Colon (tissue), 2 donors: ENCODE measurements around the gene ANKIB1.
"Not testable (repeated sequence)": the region's sequence is repeated elsewhere in the genome, so short reads cannot be mapped to it uniquely, and the experiment has no call there.

Experiments used
- FAIRE-seq: peaks from 2 replicates; lab custom pipeline; 2012; peaks lifted over from hg19 to GRCh38; lab: Jason Lieb, UNC
- donor health status: control.
- donor health status: control.

ANKIB1 gene

DNA sequence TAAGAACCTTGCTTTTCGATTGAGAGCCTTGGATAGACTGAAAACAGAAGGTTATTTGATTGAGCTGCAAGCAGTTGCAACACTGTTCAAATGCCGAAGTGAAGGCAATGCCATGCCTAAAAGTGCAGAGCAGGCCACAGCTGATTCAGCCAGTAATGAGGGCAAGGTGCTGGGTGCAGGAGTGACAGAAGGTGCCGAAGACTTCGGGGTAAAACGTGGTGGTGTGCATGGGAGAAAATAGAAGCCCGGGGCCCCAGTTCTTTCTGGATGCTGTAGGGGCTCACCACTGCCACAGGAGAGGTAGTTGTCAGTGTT is 157.9 kb downstream of the ANKIB1 start:
- FAIRE-seq: no peak

DNA sequence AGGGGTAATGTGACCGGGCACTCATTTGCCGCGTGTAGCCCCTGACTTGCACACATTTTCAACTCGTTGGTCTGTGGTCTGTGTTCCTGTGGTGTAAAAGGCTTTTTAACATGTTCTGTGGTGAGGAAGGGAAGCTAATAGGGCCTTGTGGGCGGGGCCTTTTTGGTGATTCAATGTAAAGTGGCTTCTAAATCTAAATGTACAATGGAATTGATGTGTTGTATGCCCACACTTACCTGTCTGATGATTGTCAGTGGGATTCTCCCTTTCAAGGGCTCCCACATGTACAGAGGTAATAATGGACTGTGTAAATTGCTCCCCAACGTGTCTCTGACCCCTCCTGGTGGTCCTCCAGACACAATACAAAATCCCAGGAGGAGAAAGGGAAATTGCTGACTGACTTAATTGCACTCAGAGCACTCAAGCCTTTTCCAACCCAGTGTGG is 158.4 kb downstream of the ANKIB1 start:
- no peak for FAIRE-seq

DNA sequence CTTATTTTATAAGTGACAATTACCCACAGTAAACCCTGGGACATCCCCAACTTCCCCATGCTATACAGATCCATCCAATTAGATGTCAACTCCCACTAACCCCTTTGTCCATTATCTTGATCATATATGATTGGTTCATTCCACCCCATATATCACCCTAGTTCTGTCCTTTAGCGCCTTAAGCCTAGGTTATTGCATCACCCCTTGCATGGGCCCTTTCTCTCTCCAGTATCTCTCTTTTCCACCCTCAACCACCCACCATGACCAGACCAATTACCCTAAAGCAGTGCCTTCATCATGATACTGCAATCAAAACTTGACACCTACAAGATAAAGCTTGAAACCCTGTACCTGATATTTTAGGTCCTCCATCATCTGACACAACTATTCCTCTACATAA is 163.6 kb downstream of the ANKIB1 start:
- no peak for FAIRE-seq

DNA sequence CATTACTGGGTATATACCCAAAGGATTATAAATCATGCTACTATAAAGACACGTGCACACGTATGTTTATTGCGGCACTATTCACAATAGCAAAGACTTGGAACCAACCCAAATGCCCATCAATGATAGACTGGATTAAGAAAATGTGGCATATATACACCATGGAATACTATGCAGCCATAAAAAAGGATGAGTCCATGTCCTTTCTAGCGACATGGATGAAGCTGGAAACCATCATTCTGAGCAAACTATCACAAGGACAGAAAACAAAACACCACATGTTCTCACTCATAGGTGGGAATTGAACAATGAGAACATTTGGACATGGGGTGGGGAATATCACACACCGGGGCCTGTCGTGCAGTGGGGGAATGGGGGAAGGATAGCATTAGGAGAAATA is 164.4 kb downstream of the ANKIB1 start:
- FAIRE-seq: not testable (repeated sequence)

DNA sequence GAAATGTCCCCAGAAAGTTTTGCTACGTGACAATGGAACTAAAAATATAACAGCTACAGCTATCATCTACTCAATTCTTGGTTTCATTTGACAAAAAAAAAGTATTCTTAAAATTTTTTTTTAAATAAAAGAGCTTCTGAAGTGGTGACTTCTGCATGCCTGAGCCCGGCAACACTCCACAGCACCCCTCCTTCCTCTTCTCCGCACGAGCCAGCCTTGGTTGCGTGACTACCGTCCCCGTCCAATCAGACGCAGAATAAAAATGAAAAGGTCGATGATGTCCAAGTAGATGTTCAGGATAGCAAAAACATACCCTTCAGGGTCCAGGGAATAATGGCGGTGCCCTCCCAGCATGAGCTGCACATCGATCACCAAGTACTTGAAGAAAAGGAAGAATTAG is 167.0 kb downstream of the ANKIB1 start:
- no peak for FAIRE-seq

DNA sequence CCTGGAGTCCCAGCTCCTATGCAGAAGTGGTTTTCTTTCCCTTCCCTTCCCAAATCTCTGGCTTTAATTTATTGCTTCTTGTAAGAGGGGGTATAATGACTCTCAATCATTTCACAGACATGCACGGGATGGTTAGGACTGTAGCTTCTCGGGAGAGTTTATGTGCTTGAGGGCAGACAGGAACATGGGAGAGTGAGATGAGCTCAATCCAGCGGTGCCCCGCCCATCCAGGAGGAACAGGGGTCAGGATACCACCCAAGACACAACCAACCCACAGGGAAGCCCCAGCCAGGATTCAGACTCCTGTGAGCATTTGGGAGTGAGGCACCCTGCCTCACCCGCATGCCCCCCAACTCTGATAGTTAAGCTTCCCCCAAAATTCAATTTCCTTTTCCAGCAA is 167.8 kb downstream of the ANKIB1 start:
- FAIRE-seq: no peak

DNA sequence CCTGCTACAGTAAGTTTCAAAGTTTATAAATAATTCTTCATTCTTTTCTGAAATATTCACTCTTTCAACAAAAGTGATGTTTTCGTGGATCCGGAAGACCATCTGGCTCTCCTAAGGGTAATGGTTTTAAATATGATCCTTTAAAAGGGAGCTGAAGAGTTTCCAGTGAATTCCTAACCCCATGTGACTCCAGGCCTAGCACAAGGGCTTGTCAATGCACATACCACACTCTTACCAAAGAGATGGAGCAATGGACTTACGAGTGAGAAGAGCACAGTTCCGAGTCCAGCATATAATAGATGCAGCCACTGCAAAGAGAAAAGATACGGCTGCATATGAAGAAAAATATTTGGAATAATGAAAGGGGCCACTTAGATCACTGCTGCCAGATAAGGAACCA is 169.5 kb downstream of the ANKIB1 start:
- FAIRE-seq: no peak

DNA sequence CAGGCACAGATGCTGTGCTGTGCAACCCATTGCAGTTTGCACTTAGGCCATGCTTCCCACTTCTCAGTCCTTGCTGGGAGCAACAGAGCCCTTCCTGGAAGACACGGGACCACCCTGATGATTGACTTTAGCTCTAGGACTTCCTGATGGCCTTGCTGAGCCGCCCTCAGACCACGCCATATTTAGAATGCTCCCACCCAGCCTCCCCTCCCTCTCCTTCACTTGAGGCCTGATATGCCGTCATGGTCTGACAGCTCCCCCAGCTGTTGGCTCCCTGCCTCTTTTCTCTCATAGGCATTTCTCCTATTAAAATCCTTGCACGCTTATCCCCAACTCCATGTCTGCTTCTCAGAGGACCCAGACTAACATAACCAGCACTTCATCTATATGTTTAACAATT is 172.1 kb downstream of the ANKIB1 start:
- no peak for FAIRE-seq

DNA sequence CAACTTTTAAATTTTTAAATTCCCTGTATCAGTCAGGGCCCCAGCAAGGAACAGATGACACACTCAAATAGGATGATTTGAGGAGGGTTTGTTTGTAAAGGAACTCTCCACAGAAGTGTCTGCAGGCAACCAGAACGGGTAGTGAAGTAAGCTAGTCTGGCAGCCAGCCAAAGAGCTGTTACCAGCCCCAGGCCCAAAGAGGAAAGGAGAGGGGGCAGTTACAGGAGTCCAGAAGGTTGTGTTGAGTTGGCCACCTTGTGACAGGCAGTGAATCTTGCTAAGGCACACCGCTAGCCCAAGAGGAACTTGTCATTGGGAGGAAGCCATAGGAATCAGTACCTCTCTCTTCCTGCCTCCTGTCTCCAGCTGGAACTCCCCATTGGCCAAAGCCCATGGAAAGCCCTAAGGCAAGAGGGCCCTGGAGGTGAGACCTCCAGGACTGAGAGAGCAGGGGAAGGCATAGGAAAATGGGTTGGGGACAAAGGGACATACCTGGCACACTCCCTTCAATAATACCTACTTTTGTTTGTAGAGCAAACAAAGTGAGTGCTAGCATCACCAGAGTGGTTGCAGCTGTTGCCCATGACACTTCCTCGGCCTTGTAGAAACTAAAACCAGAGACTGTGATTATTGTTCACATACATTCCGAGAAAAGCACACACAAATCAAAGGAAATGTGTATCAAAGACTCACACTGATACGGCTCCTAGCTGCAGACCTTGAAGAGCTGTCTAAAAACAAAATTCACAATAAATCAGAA is 176.1 kb downstream of the ANKIB1 start:
- no peak for FAIRE-seq

DNA sequence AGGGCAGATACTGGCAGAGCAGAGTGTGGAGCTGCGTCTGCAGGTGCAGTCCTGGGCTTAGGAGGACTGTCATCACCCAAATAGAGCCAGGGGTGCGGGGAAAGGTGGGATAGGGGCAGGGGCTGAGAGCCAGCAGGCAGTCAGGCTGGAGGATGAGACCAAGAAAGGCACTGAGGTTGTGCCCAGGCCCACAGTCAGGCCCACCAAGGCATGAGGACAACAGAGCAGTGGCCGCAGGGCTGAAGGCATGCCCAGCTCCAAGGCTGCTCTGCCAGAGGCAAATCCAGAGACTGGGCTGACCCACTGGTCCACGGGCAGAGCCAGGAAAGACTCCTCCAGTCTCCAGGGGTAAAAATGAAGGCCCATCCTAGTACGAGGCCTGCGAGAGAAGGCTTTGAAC is 177.2 kb downstream of the ANKIB1 start:
- FAIRE-seq: no peak

DNA sequence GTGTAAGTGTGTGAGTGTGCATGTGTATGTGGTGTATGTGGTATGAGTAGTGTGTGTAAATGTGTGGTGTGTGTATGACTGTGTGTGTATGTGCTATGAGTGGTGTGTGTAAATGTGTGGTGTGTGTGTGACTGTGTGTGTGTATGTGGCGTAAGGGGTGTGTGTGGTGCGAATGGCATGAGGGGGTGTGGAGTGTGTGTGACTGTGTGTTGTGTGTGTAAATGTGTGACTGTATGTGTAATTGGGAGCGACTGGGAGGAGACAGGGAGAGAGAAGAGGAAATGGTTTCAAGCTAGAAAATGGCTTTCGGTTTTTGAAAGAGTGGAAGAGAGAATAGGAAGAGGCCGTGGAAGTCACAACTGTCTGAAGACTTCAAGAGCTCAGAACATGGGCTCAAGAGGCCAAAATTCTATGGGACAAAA is 177.9 kb downstream of the ANKIB1 start:
- no peak for FAIRE-seq

DNA sequence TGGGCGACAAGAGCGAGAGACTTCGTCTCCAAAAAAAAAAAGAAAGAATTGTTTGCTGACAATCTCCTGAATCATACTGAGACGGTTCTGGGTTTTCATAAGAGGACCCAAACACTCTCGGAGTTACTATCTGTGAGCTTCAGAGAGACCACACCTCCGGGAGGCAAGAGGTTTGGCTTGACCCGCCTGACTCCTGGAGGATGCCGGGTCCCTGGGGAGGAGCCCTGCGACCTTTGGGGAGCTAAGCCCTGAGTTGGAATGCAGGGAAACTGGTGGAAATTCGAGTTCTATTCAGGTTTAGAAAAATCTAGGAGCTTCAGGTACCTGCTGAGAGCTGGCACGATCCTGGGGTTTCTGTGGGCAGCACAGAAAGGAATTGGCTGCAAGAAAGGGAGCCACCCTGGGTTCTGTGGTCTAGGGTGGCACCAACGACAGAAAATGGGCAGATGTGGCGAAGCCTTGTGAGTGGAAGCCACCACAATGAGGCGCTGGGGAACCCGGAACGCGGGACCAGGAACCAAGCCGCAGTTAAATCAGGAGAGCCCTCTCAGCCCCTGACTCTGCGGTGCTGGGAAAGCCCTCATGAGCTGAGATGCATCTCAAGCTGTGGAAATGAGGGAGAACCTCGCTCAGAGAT is 179.7 kb downstream of the ANKIB1 start:
- FAIRE-seq: no peak

DNA sequence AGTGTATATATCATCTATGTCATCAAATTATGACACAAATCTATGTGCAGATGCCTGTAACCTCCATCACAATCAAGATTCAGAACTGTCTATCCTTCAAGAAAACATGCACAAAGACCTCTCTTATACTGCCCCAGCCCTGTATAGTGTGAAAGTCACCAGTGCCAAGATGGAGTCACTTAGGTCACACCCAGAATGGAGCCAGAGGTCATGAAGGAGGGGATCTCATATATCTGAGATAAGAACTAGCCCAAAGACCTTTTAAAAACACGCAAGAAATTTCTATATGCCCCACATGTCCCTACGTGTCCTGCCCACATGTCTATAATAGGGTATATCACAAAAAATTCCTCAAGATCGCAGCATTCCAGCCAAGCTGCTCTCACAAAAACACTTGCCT is 181.4 kb downstream of the ANKIB1 start:
- FAIRE-seq: no peak

DNA sequence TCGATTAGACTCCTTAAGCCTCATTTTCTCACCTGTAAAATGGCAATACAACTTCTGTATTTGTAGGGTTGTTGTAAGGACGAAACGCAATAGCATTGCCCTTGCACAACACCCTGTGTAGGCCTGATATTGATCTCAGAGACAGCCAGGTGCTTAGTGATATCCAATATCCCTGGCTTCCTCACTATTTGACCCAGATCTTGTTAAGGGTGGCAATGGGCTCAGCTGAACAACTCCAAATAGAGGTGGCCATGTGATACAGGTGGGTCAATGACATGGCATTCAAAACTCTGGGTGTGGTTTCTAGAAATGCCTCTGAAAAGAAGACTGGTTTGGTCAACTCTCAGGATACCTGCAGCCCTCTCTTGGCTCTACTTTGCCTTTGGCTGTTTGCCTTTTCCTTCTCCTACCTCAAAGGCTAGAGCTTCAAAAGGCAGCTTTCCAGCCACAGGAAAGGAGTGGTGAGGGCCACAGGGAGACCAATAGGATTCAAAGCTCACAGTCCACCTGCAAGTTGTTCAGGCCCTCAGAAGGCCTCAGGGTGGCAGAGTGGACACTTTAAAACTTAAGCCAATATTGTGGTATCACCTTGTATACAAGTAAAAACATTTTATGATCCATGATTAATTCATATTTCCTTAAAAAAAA is 186.6 kb downstream of the ANKIB1 start:
- FAIRE-seq: no peak

DNA sequence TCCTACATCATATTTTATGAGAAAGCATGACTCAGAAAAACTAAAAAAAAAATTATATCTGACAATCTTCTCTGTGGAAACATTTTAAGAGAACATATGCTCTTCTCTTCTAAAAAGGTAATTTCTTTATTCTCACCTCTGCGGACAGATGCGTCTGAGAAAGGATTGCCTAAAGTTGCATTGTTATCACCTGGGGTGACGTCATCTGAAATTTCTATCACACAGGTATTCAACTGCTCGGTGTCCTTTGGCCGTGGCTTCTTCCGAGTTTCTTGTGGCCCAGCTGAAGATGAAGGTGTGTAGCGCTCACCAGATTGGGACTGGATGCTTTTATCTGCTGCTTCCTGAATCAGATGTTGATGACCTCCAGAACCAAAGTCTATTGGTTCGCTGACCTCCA is 187.2 kb downstream of the ANKIB1 start:
- FAIRE-seq: no peak

DNA sequence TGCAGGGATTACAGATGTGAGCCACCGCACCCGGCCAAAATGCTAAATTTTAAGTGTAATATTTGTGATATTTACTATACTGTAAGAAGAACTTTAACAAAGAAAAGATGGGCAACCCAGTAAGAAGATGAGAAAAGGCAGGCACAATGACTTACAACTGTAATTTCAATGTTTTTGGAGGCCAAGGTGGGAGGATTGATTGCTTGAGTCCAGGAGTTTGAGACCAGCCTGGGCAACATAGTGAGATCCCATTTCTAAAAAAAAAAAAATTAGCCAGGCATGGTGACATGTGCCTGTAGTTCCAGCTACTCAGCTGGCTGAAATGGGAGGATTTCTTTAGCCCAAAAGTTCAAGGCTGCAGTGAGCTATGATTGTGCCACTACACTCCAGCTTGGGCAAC is 189.8 kb downstream of the ANKIB1 start:
- no peak for FAIRE-seq

DNA sequence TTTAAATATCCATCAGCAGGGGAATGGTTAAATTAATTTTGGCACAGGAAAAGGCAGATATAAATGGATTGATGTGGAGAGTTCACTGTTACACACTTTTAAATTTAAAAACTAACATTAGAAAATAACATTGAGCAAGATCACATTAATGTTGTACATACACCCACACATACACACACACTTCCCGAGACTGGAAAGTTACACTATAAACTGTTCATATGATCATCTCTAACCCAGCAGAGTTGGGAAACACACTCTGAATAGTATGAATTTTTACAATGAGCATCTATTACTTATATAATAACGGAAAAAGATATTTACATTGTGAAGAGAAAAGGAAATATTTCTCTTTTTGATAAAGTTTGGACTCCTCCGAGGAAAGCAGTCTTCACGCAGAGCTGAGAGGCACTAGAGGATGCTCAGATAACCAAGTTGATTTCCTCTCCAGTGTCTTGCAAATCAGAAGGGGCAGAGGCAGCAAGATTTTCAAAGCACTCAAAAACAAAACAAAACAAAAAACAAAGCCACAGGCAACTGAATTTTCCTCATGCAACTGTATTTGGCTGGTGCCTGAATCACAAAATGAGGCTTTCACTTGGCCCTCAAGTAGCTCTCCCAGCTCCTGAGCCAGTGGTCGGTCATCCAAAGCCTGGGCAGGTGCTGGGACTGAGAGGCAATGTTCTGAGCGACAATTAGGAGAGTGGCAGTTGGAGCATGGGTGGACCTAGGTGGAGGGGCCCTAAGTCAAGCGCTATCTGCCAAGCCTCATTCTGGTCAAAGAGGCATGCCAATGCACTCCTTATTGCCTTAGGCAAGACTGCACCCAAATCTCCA is 191.1 kb downstream of the ANKIB1 start:
- no peak for FAIRE-seq

DNA sequence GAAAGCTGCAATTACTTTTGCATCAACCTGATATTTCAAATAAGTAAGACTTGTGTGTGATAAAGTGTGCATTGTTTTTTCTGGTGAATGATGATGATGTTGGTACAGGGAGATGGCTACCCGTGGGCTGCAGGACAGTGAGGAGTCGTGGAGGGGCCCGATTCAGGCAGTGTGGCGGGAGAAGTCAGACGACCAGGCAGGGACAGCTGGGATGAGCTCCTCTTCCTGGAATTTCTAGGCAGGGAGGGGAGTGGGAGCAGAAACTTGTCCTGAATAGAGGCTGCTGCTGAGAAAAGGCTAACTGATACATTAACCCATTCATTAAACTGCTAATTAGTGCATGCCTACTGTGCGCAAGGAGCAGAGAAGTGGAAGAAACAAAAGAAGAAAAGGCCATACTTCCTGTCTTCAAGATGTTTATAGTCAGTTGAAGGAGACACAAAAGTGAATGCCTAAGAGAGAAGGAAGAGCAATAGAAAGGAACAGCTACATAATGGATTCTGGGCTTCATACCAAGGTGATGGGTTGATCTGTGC is 192.2 kb downstream of the ANKIB1 start:
- no peak for FAIRE-seq

DNA sequence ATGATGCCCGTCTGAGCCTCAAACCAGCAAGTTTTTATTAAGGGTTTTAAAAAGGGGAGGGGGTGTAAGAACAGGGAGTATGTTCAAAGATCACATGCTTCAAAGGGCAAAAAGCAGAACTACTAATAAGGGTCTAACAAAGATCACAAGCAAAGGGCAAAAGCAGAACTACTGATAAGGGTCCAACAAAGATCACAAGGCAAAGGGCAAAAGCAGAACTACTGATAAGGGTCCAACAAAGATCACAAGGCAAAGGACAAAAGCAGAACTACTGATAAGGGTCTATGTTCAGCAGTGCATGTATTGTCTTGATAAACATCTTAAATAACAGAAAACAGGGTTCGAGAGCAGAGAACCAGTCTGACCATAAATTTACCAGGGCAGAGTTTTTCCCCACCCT is 196.9 kb downstream of the ANKIB1 start:
- FAIRE-seq: not testable (repeated sequence)

DNA sequence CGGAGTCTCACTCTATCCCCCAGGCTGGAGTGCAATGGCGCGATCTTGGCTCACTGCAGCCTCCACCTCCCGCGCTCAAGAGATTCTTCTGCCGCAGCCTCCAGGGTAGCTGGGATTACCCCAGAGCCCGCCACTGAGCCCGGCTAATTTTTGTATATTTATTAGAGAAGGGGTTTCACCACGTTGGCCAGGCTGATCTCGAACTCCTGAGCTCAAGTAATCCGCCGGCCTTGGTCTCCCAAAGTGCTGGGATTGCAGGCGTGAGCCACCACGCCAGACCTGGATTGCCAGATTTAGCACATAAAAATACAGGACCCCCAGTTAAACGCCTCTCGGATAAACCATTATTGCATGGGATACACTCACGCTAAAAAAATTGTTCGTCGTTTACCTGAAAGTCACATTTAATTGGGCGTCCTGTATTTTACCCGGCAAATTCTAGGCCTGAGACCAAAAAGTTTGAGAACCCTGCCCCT is 201.1 kb downstream of the ANKIB1 start:
- FAIRE-seq: no peak

DNA sequence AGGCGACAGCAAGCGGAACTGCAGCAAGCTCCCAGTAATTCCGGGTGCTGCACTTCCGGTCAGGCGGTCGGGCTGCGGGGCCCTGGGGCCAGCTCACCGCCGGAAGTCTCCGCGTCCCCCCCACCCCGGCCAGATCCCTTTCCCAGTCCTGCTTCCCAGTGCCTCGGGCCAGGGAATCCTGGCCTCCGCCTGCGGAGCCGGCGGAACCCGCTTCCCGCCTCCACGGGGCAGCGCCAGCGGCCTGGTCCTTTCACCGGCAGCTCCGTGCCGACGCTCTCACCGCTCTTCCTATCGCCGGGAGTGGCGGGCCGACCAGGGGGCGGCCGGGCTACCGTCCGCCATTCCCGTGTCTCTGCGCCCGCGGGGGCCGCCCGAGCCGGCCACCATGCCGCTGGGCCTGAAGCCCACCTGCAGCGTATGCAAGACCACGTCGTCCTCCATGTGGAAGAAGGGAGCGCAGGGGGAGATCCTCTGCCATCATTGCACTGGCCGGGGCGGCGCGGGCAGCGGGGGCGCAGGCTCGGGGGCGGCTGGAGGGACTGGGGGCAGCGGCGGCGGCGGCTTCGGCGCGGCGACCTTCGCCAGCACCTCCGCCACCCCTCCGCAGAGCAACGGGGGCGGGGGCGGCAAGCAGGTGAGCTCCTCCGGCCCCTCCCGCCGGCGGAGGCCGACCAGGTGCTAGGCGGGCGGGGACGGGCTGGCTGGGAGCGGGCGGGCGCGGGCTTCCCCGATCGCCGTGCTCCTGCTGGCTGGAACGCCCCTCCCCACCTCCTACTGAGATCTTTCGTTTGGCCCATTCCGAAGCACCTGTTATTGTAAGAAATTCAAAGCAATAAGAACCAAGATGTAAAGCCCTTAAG is 201.8 kb downstream of the ANKIB1 start, which contains the start of gene GATAD1:
TSS of gene GATAD1 (plus strand) at position 138 of the 860 bp plus-strand sequence. CDS start at position 386, 248 bp downstream.
- FAIRE-seq: no peak
